GM12873 (cell line): Measurements from ENCODE around the gene NBEA.

Experiments
- CTCF ChIP-seq: IDR thresholded peaks from 2 replicates; pipeline ENCODE4 v1.5.1; 2012; ENCODE audit warnings: low read depth, mild to moderate bottlenecking, moderate library complexity, low read length, control low read depth; ENCODE audit not compliant: insufficient read depth; ENCODE audit errors: missing control alignments

NBEA gene

GRCh38 chr13:35631666-35632065 is 689.6 kb downstream of the NBEA start:
- TF ChIP-seq CTCF = no peak

- TF ChIP-seq CTCF = no peak
Observed at GRCh38 chr13:35643625-35644024, 701.6 kb downstream of the NBEA start.

- TF ChIP-seq CTCF = no peak
Observed at GRCh38 chr13:35646056-35646774, 704.1 kb downstream of the NBEA start.

GRCh38 chr13:35648201-35648600 is 706.1 kb downstream of the NBEA start:
- no peak for TF ChIP-seq CTCF

- no peak for TF ChIP-seq CTCF
Observed at GRCh38 chr13:35649162-35649561, 707.1 kb downstream of the NBEA start.

GRCh38 chr13:35659796-35660195 is 717.7 kb downstream of the NBEA start:
- TF ChIP-seq CTCF = no peak

- no peak for TF ChIP-seq CTCF
Observed at GRCh38 chr13:35664747-35665146, 722.7 kb downstream of the NBEA start.
